ENCODE measurements around the gene IFNA13. TPM values are rescaled to one million over a fixed set of nuclear protein-coding genes. Genes with fewer than 3 reads are reported as not detected.

The IFNA13 gene
- total and polyA plus RNA-seq, 2 donors (not counting 3 experiments of a cell fraction or from before 2014, with no cell fraction given): not detected

- Histone ChIP-seq H3K27ac (ENCODE audit: insufficient read depth, low read depth, low read length) (no peak overlapping the region), H3K4me2 (ENCODE audit: insufficient read depth, low read length) (no peak overlapping the region), H3K4me3 (replicated peaks in 1 of 3; ENCODE audit: insufficient read depth in 1 of 3, low read depth in 1 of 3, low read length in 3 of 3) (no peak overlapping the region), H3K4me1 (ENCODE audit: control insufficient read depth, extremely low read depth, insufficient read depth, low read length) (no peaks in the 10 kb centered on the region), H3K9ac (replicated peaks; ENCODE audit: extremely low read depth, insufficient read depth, low read length) (no peak overlapping the region), H3K9me3 (replicated peaks; ENCODE audit: control insufficient read depth, insufficient read depth, low read length) (no peaks in the 10 kb centered on the region), H3K9me1 (replicated peaks; ENCODE audit: control insufficient read depth, extremely low read depth, insufficient read depth, low read length) (no peaks in the 10 kb centered on the region), H3K27me3 (ENCODE audit: control insufficient read depth in 2 of 2, insufficient read depth in 2 of 2, low read length in 2 of 2) (peaks cover 24 to 43% of the 10 kb centered on the region in 2 experiments), H3K79me2 (ENCODE audit: control insufficient read depth, insufficient read depth, low read length) (no peaks in the 10 kb centered on the region), H3K36me3 (ENCODE audit: control insufficient read depth in 2 of 2, extremely low read depth in 1 of 2, insufficient read depth in 2 of 2, low read length in 2 of 2) (no peaks in the 10 kb centered on the region), H4K20me1 (replicated peaks; ENCODE audit: control insufficient read depth, extremely low read depth, insufficient read depth, low read length) (no peaks in the 10 kb centered on the region), H2AFZ (ENCODE audit: low read depth, low read length) (no peak overlapping the region)
- intact Hi-C loops (cut with micrococcal nuclease): no loop called here
- TF ChIP-seq FOS (IDR thresholded peaks at IDR 0.05; ENCODE audit: borderline replicate concordance, insufficient read depth, low read length) (no peak), JUN (IDR thresholded peaks at IDR 0.05; ENCODE audit: borderline replicate concordance, insufficient read depth, insufficient read length, low read depth) (no peak), CTCF (IDR thresholded peaks at IDR 0.05; ENCODE audit: extremely low read depth in 1 of 2, insufficient read depth in 1 of 2, low read depth in 1 of 2, low read length in 2 of 2) (no peak), POLR2AphosphoS5 (IDR thresholded peaks at IDR 0.05; ENCODE audit: insufficient read depth, low read depth, low read length) (no peak), GATA2 (IDR thresholded peaks at IDR 0.05; ENCODE audit: insufficient read depth, insufficient read length, low read depth, low read length) (no peak), MAX (IDR thresholded peaks at IDR 0.05; ENCODE audit: insufficient read depth, insufficient read length) (no peak), MYC (IDR thresholded peaks at IDR 0.05; ENCODE audit: low read depth, low read length) (no peak), EZH2 (IDR thresholded peaks at IDR 0.05; ENCODE audit: borderline replicate concordance, low read depth, low read length, severe bottlenecking) (no peak), POLR2A (IDR thresholded peaks at IDR 0.05; ENCODE audit: low read depth, low read length) (no peak)
- no TSS peak for BruUV-seq (replicated peaks)
- CTCF ChIA-PET: interaction anchor here (1.3 to 1.7 kb wide), 2 partner anchors 21 to 94 kb away, joined by 3 to 7 read pairs; no protein-coding TSS in a partner anchor
- dilution Hi-C loops (cut with MboI; ENCODE audit: extremely low pct_ligation_motif_present, low sequenced_read_pairs): no loop called here
- POLR2A ChIA-PET: no interaction called here
- FAIRE-seq (no peak), DNase-seq (ENCODE audit: low read depth, low spot score) (no peak)
Measured at GRCh38 chr9:21413151-21413550, 45.3 kb upstream of the IFNA13 start.
